ENCODE data around the gene KLF2.

Gene KLF2

GRCh38 chr19:16363133-16363851 is 38.7 kb downstream of the KLF2 start:
- DNase-seq, result no peak

DNA sequence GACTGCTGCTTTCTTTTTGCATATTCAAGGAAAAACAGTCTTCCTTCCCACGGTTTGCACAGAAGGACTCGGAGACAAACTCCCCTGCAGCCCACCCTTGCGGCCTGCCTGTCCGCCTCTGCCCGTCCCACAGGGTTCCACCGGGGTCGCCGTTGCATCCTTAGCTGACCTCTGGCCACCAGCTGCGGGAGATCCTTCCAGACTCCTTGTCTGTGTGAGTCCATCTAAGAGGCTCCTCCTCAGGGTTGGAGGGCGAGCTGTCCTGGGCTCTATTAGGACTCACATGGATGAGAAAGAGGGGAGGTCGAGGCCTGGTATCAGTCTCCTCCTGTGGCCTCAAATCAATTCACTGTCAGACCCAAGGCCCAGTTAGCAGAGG is 39.2 kb downstream of the KLF2 start:
- DNase-seq, result no peak

DNA sequence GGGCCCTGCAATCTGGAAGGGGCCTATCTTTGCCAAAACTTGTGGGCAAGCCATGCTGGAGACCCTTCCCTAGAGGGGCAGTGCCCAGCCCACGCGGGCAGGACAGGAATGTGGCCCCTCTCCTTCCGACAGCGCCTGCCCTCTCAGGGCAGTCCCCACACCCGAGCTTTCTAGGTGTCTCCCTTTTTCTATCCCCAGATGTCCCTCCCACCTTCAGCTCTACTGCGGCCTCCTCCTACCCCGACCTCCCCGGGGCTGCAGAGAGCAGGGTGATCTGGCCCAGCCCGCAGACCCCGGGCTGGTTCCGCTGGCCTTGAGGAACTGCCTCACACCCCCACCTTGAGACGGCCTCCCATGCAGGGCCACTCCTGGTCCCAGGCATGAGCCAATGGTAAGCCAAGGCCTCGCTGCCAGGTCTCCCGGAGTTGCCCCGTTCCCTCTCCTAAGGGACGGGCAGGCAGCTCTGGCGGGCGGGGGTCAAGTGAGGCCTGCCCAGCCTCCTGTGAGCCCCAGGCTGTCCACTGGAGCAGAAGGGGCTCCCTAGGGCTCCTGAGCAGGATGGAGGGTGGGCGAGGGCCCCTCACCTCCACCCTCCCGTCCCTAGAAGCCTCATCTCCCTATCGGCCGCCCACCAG is 39.7 kb downstream of the KLF2 start:
- no peak for DNase-seq

GRCh38 chr19:16365300-16365996 is 40.8 kb downstream of the KLF2 start:
- no peak for DNase-seq

DNA sequence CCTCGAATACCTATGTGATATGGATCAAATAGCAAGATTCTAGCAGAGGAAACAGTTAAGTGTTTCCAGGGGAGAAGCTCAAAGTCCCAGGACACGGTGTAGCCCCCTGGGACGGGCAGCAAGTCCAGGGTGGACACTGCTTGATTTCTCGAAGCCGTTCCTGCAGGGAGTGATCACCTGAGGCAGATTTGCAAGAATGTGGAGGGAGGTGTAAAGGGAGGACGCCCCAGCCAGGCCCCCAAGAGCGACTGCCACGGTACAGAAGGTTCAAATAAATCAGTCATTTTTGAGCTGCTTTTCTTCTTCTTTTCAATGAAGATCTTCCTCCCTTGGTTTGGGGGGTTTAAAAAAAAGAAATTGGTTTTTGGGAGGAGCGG is 41.4 kb downstream of the KLF2 start:
- DNase-seq, result no peak

DNA sequence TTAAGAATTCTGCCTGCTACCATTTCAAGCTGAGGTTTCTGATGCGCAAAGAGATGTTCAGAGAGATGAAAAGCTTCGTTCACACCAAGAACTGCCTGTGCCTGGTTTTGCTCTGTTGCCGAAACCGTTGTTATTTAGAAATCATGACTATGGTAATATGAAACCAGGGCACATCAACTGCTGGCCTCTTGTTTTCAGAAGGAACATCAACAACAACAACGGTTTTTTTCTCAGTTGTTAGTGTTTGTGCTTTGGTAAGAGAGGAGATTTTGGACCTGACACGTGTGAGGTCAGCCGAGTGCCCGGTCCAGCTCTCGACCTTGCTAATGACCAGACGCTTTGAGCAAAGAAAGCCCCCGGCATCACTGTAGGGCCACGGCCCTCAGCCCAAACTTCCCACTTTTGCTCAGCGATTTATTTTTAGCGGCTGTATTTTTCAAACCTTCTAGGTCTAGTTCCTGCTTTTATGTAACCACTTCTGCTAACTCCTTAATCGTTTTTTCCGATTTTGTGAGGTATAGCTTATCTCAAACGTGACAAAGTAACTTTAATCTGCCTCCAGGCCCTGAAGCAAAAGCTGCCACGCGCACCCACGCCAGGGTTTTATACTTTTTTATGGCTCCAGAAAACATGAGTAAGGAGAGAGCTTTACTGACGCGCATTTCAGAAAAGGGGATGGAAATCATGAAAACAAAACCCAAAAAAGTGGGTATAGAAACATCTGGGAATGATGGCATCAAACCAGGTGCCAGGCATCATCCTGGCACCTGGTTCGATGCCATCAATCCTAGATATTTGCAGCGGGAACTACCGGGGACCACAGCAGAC is 42.0 kb downstream of the KLF2 start:
- peak in 3 of 58 donors; percentile 2 to 14 (median 4) for DNase-seq

- DNase-seq, result no peak
Measured at GRCh38 chr19:16367261-16367683, 42.6 kb downstream of the KLF2 start.

DNA sequence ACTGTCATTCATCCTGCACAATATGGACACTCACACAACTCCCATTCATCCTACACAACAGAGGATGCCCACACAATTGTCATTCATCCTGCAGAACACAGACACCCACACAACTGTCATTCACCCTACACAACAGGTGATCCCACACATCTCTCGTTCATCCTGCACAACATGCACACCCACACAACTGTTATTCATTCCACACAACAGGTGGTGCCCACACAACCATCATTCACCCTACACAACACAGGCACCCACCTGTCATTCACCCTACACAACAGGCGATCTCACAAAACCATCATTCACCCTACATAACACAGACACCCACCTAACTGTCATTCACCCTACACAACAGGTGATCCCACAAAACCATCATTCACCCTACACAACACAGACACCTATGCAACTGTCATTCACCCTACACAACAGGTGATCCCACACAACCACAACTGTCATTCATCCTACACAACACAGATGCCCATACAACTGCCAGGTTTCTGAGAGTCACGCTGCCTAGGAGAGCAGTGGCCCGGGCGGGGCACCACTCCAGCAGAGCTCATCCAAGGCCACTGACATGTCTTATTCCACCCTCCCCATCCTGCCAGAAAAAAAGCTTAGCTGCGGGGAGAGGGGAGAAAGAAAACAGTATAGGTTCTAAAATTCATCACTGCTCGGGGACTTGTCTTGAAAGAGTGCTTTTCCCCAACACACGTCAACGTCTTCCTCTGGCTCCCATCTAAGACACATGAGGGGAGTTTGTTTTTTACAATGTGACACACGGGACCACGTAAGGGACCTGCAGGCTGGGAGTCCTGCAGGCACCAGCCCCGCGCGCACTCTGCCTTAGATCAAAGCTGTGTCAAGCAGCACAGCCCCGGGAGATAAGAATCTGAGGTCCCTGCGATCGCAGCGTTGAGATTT is 44.0 kb downstream of the KLF2 start:
- no peak for DNase-seq

GRCh38 chr19:16369306-16369663 is 44.7 kb downstream of the KLF2 start:
- no peak for DNase-seq

- DNase-seq, result no peak
Measured at GRCh38 chr19:16369664-16370576, 45.3 kb downstream of the KLF2 start.

DNA sequence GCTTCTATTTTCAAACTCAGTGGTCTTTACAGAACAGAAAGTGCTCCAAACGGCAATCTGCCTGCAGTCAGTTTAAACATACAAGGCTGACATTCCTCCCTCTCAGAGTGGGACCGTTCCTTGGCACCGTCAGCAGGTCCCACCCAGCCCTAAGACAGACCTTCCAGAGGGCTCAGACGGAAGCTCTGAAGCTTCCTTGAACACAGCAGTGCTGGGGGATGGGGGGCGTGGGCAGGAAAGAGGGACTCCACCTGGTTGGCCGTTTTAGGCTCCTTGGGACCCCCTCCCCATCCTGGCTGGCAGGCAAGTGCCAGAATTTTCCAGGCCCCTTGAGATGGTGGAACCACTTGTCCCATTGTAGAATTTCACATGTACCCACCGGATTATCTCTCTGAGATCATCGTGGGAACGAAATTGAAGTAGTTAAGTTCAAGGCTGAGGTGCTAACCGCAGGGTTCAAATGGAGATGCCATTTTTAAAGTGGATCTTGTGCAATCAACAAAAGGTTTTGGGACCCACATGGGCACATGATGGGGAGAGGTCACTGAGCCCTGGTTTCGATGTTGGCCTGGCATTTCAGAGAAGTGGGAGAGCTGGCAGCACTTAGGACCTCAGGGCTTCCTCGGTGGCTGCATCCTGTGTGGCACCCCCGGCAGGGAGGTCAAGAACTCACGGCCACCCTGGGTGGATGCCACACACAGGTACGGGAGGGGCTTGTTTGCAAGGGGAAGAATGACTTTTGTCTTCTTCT is 46.2 kb downstream of the KLF2 start:
- no peak for DNase-seq

DNA sequence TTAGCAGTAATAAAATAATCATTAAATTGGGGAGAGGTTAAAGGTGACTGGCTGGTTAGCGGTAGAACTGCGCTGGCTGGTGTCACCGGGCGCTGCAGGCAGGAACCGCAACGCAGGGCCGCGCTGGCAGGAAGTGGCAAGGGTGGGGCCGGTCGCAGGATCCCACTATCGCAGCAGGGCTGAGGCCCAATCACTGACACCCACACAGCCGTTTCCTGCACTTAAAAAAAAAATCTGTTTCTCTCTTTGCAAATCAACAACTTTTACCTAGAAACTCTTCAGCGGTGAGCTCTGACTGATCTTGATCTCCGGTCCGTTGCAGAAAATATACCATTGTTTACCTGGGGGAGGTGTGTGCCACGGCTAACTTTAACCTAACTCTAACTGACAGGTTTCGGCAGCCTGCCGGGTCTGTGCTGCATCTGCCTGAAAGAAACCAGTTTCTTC is 46.9 kb downstream of the KLF2 start:
- DNase-seq, result peak in 1 of 58 donors; percentile 5

DNA sequence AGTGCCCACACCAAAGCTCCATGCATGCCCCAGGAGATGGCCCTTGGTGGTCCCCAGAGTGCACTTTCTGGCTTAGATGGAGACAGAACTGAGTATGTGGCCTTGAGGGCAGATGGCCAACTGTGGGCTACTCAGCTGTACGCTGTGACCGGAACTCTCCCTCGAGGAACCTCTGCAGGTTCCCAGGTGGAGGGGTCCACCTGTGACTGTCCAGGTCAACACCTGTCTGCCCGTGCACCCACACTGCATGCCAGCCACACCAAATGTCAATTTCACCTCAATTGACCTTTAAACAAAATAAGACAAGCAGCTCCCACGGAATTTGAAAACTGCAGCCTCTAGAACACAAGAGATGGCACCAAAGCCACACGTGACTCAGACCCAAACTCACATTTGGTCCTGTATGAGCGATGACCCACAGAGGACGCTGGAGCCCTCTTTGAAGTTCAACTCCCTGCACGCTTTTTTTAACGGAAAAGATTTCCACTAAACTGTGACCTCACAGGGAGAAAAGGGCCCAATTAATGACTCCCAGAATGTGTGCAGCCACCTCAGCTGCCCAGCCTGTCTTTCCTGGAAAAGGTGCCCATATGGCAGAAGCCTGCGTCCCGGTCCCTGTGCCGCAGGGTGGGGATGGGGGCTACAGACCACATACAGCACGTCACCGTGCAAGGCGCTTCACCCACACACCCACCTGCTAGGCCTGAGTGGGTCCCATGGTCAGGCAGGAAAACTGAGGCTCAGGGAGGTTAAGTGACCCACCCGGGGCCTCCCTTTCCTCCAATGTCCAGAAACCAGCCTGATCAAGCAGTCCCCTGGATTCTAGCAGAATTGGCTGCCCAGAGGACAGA is 47.7 kb downstream of the KLF2 start:
- DNase-seq, result no peak

GRCh38 chr19:16373079-16373478 is 48.5 kb downstream of the KLF2 start:
- DNase-seq, result no peak

GRCh38 chr19:16373532-16373931 is 48.9 kb downstream of the KLF2 start:
- no peak for DNase-seq

GRCh38 chr19:16373989-16374388 is 49.4 kb downstream of the KLF2 start:
- DNase-seq, result no peak

DNA sequence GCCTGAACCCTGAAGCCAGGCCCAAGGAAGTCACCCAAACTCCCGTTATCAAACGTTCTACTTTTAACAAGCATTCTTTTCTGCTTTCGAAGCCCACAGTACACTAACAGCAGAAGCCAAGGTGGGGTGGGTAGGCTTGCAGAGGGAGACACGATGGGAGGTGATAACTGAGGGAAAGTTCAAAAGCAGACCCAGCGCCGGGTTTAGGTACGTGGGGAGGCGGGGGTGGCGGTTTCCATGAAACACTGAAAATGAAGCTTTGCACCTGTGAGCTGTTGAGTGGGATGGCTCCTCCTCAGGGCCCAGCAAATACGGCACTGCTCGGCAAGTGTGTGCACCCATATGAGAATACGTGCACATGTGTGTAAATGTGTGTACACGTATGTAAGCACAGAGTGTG is 49.8 kb downstream of the KLF2 start:
- no peak for DNase-seq
